ENCODE measurements around the gene WNT9B.

Gene WNT9B

DNA sequence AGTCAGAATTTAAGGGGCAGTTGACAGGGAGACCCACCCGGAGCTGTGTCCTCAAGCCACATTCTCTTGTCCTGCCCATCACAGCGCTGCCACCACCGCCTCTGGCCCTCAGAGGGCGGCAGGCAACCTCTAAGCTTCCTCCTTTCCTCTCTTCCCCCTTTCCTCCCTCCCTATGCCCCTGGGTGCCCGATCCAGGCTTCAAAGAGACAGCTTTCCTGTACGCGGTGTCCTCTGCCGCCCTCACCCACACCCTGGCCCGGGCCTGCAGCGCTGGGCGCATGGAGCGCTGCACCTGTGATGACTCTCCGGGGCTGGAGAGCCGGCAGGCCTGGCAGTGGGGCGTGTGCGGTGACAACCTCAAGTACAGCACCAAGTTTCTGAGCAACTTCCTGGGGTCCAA is 23.5 kb downstream of the WNT9B start:
- Histone ChIP-seq H3K27me3 (ENCODE audit: low read length) (no peaks in the 10 kb centered on the region), H3K36me3 (ENCODE audit: low read length) (no peaks in the 10 kb centered on the region), H3K9me3 (ENCODE audit: insufficient read depth, low read length) (no peaks in the 10 kb centered on the region), H3K4me3 (ENCODE audit: insufficient read depth, low read length, poor library complexity, severe bottlenecking) (no peak overlapping the region), H3K9ac (ENCODE audit: low read length) (no peak overlapping the region), H2AFZ (ENCODE audit: low read depth, low read length, severe bottlenecking) (no peak overlapping the region), H3K4me2 (ENCODE audit: low read depth, low read length, poor library complexity, severe bottlenecking) (no peak overlapping the region), H3K27ac (ENCODE audit: low read depth, low read length) (no peak overlapping the region), H3K79me2 (ENCODE audit: insufficient read depth, low read length) (no peaks in the 10 kb centered on the region), H3F3A (ENCODE audit: insufficient read depth) (no peaks in the 10 kb centered on the region), H4K20me1 (ENCODE audit: low read depth, low read length) (no peaks in the 10 kb centered on the region), H3K9me2 (replicated peaks; ENCODE audit: insufficient read depth, low read length) (no peaks in the 10 kb centered on the region)
- TF ChIP-seq CTCF (IDR thresholded peaks at IDR 0.05; ENCODE audit: insufficient read depth, low read length, poor library complexity, severe bottlenecking) (no peak), EZH2phosphoT487 (conservative IDR thresholded peaks at IDR 0.05; ENCODE audit: low read length) (no peak)

DNA sequence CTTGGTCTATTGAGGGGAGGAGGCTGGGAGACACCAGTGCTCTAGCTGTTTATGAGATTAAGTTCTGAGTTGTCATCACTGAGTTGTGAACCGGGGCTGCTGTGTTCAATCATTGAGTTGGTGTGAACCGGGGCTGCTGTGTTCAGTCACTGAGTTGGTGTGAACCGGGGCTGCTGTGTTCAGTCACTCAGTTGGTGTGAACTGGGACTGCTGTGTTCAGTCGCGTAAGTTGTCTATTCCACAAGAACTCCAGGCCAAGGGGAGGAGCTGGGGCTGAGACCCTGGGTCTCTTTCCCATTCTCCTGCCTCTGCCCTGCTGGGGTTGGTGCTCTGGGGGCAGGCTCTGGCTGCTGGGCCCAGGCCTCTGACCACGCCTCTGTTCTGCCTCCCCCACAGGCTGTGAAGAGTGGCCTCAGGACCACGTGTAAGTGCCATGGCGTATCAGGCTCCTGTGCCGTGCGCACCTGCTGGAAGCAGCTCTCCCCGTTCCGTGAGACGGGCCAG is 24.5 kb downstream of the WNT9B start:
- Histone ChIP-seq H3K9ac (ENCODE audit: low read length) (no peak overlapping the region), H4K20me1 (ENCODE audit: low read depth, low read length) (no peaks in the 10 kb centered on the region), H3K9me2 (replicated peaks; ENCODE audit: insufficient read depth, low read length) (no peaks in the 10 kb centered on the region), H3K36me3 (ENCODE audit: low read length) (no peaks in the 10 kb centered on the region), H3K27me3 (ENCODE audit: low read length) (no peaks in the 10 kb centered on the region), H3K27ac (ENCODE audit: low read depth, low read length) (no peak overlapping the region), H3K79me2 (ENCODE audit: insufficient read depth, low read length) (no peaks in the 10 kb centered on the region), H3K4me2 (ENCODE audit: low read depth, low read length, poor library complexity, severe bottlenecking) (no peak overlapping the region), H3K4me3 (ENCODE audit: insufficient read depth, low read length, poor library complexity, severe bottlenecking) (no peak overlapping the region), H3K9me3 (ENCODE audit: insufficient read depth, low read length) (no peaks in the 10 kb centered on the region), H3F3A (ENCODE audit: insufficient read depth) (no peaks in the 10 kb centered on the region), H2AFZ (ENCODE audit: low read depth, low read length, severe bottlenecking) (no peak overlapping the region)
- TF ChIP-seq CTCF (IDR thresholded peaks at IDR 0.05; ENCODE audit: insufficient read depth, low read length, poor library complexity, severe bottlenecking) (no peak), EZH2phosphoT487 (conservative IDR thresholded peaks at IDR 0.05; ENCODE audit: low read length) (no peak)

- Histone ChIP-seq H3K9me2 (replicated peaks; ENCODE audit: insufficient read depth, low read length) (no peaks in the 10 kb centered on the region), H3K9ac (ENCODE audit: low read length) (no peak overlapping the region), H4K20me1 (ENCODE audit: low read depth, low read length) (no peaks in the 10 kb centered on the region), H3K27me3 (ENCODE audit: low read length) (no peaks in the 10 kb centered on the region), H3K79me2 (ENCODE audit: insufficient read depth, low read length) (no peaks in the 10 kb centered on the region), H3K9me3 (ENCODE audit: insufficient read depth, low read length) (no peaks in the 10 kb centered on the region), H3K4me2 (ENCODE audit: low read depth, low read length, poor library complexity, severe bottlenecking) (no peak overlapping the region), H3K4me3 (ENCODE audit: insufficient read depth, low read length, poor library complexity, severe bottlenecking) (no peak overlapping the region), H3K27ac (ENCODE audit: low read depth, low read length) (no peak overlapping the region), H2AFZ (ENCODE audit: low read depth, low read length, severe bottlenecking) (no peak overlapping the region), H3K36me3 (ENCODE audit: low read length) (no peaks in the 10 kb centered on the region), H3F3A (ENCODE audit: insufficient read depth) (no peaks in the 10 kb centered on the region)
- TF ChIP-seq EZH2phosphoT487 (conservative IDR thresholded peaks at IDR 0.05; ENCODE audit: low read length) (no peak), CTCF (IDR thresholded peaks at IDR 0.05; ENCODE audit: insufficient read depth, low read length, poor library complexity, severe bottlenecking) (peak; percentile 30)
These were observed 25.0 kb downstream of the WNT9B start for GRCh38 chr17:46876353-46876887.
